Activated T-cell treated with anti-CD3 and anti-CD28 coated beads, Interleukin-2, amount 50 U/mL, for 24 hours (primary cell): ENCODE results near the gene CXCL16.

Experiments
- DNase-seq: peaks from one replicate; pipeline ENCODE4 v3.0.0-alpha.2; 2020
- H3K27ac Mint-ChIP-seq: 2 replicates; pipeline ENCODE4 v1.8.0; 2020; ENCODE audit warnings: mild to moderate bottlenecking, mixed read lengths
- H3K27me3 Mint-ChIP-seq: 2 replicates; pipeline ENCODE4 v1.8.0; 2020; ENCODE audit warnings: mixed read lengths
- H3K36me3 Mint-ChIP-seq: 2 replicates; pipeline ENCODE4 v1.8.0; 2020; ENCODE audit warnings: low read depth, mixed read lengths
- H3K4me1 Mint-ChIP-seq: 2 replicates; pipeline ENCODE4 v1.8.0; 2020; ENCODE audit warnings: low read depth, mixed read lengths
- H3K4me3 Mint-ChIP-seq: 2 replicates; pipeline ENCODE4 v1.8.0; 2020; ENCODE audit warnings: mild to moderate bottlenecking, moderate library complexity, mixed read lengths
- H3K9me3 Mint-ChIP-seq: 2 replicates; pipeline ENCODE4 v1.8.0; 2020; ENCODE audit warnings: mixed read lengths

The CXCL16 gene

DNA sequence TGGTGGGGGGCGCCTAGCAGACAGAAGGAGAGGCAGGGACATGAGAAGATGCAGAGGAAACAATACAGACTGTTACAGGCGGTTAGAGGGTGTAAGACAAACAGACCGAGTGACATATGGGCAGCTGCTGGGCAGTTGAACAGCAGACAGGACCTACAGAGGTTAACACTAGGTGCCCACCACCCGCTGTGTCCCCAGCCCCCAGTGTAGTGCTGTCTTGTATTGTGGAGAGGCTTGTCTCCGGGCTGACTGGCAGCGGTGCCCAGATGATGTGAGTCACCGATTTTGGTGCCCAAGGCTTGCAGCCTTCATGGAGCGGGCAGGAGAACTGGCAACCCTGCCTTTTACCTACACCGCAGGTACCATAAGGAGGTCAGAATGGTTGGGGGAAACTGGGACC is 2.4 kb upstream of the CXCL16 start:
- no peak for DNase-seq
- no peak overlapping the region for H3K27ac Mint-ChIP-seq
- no peaks in the 10 kb centered on the region for H3K9me3 Mint-ChIP-seq
- no peaks in the 10 kb centered on the region for H3K36me3 Mint-ChIP-seq
- H3K4me3 Mint-ChIP-seq, result no peak overlapping the region
- H3K4me1 Mint-ChIP-seq, result peaks cover 20% of the 10 kb centered on the region
- peaks cover 24% of the 10 kb centered on the region for H3K27me3 Mint-ChIP-seq

DNA sequence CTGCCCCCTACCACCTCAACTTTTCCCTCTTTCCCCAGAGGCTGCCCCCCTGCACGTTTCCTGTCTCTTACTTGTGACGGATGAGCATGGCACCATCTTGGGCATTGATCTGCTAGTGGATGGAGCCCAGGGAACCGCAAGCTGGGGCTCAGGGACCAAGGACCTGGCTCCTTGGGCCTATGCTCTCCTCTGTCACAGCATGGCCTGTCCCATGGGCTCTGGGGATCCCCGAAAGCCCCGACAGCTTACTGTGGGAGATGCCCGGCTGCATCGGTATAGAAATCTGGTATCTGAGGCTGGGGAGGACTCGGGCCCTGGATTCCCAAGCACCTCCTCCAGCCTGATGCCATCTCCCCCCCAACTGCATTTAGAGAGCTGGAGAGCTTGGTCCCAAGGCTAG is 1.8 kb upstream of the CXCL16 start:
- peaks cover 19% of the 10 kb centered on the region for H3K4me1 Mint-ChIP-seq
- peaks cover 24% of the 10 kb centered on the region for H3K27me3 Mint-ChIP-seq
- no peak for DNase-seq
- no peak overlapping the region for H3K4me3 Mint-ChIP-seq
- no peaks in the 10 kb centered on the region for H3K36me3 Mint-ChIP-seq
- no peaks in the 10 kb centered on the region for H3K9me3 Mint-ChIP-seq
- H3K27ac Mint-ChIP-seq, result no peak overlapping the region

DNA sequence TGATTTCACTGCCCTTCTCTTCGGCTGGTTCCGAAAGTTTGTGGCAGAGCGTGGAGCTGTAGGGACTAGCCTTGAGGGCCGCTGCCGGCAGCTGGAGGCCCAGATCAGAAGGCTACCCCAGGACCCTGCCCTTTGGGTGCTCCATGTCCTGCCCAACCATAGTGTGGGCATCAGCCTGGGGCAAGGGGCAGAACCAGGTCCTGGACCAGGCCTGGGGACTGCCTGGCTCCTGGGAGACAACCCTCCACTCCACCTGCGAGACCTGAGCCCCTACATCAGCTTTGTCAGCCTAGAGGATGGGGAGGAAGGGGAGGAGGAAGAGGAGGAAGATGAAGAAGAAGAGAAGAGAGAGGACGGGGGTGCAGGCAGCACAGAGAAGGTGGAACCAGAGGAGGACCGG is 856 bp upstream of the CXCL16 start:
- Mint-ChIP-seq H3K9me3 (no peaks in the 10 kb centered on the region), H3K27ac (peak overlapping the region; percentile 18), H3K4me1 (peaks cover 24% of the 10 kb centered on the region), H3K36me3 (no peaks in the 10 kb centered on the region), H3K4me3 (peak overlapping the region; percentile 58), H3K27me3 (peaks cover 24% of the 10 kb centered on the region)
- no peak for DNase-seq

DNA sequence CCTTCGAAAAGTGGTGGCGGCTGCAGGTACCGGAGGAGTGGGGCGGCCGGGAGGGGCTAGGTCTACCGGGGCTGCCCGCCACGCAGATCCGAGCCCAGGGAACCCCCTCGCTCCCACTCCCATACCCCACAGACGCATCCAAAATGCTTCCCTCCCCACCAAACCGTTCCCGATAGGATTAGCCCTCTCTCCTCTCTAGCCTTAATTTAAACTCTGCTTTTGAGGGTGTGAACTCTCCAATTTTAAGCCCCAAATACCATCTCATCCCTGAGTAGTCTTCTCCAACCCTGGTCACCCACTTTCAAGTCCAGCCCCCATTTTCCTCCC is 260 bp upstream of the CXCL16 start:
- Mint-ChIP-seq H3K4me3 (peak overlapping the region; percentile 58), H3K27ac (peak overlapping the region; percentile 18), H3K4me1 (peaks cover 24% of the 10 kb centered on the region), H3K9me3 (no peaks in the 10 kb centered on the region), H3K27me3 (peaks cover 24% of the 10 kb centered on the region), H3K36me3 (no peaks in the 10 kb centered on the region)
- no peak for DNase-seq

DNA sequence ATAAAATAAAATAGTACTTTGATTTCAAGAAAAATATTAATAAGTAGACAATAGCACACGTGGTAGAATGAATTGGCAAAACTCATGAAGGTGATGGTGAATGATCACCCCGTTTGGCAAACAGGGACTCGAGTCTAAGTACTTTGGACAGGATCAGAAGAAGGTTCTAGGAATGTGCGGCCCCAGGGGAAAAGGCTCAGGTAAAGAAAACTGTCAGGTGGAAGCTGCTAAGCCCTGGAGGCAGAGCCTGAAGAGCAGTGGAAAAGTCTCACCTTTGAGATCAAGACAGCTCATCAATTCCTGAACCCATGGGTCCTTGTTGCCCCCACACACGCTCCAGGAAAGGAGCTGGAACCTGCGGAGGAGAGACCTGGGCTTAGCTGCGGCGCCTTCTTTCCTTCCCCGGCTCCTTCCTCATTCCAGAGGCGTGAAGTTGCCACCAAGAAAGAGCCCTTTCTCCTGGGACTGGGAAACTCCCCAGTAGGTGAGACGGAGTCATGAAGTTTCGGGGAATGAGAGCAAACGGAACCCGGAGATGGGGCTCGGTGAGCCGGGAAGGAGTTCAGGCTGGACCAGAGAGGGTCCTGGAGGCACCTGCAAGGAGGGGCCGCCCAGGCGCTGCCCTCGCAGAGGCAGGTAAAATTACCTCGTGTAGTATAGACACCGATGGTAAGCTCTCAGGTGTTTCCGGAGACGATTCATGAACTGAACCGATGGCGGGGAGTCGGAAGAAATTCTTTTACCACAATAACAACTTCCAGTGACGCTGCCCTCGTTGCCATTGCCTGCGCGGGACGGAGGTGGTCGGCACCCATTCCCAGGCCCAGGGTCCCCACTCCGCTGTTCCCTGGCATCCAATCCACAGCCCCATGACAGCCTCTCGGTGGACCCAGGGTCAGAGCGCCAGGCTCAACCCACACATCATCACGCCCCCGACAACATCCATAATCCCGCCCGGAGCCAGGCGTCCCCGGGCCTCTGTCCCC is 1.3 kb downstream of the CXCL16 start:
- Mint-ChIP-seq H3K36me3 (no peaks in the 10 kb centered on the region), H3K27me3 (peaks cover 24% of the 10 kb centered on the region), H3K27ac (peak overlapping the region; percentile 61), H3K4me1 (peaks cover 26% of the 10 kb centered on the region), H3K4me3 (peak overlapping the region; percentile 73), H3K9me3 (no peaks in the 10 kb centered on the region)
- no peak for DNase-seq

DNA sequence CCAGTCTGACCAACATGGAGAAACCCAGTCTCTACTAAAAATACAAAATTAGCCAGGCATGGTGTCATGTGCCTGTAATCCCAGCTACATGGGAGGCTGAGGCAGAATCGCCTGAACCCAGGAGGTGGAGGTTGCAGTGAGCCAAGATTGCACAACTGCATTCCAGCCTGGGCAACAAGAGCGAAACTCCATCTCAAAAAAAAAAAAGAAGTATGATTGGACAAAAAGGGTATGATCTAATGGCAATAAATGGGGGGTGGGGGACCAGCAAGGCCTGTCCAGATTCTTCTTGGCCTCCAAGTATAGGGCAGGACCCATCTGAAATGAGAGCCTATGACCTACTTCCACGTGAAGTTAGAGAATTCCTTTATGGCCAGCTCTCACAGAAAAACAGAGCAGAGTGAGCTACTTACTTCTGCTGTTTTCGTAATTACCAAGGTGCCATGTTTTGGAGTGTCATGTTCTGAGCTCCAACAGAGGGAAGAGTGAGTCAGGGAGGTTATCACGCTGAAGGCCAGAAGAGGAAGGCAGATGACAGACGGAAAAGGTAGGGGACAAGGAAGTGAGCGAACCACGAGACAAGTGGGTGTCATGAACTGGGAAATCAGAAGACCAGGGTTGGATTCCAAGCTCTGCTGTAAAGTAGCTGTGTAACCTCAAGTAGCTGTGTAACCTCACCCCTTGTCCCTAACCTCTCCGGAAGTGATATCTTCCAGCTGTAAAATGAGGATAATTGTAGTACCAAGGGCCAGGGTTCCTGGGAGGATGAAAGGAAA is 3.7 kb downstream of the CXCL16 start:
- H3K27ac Mint-ChIP-seq, result no peak overlapping the region

DNA sequence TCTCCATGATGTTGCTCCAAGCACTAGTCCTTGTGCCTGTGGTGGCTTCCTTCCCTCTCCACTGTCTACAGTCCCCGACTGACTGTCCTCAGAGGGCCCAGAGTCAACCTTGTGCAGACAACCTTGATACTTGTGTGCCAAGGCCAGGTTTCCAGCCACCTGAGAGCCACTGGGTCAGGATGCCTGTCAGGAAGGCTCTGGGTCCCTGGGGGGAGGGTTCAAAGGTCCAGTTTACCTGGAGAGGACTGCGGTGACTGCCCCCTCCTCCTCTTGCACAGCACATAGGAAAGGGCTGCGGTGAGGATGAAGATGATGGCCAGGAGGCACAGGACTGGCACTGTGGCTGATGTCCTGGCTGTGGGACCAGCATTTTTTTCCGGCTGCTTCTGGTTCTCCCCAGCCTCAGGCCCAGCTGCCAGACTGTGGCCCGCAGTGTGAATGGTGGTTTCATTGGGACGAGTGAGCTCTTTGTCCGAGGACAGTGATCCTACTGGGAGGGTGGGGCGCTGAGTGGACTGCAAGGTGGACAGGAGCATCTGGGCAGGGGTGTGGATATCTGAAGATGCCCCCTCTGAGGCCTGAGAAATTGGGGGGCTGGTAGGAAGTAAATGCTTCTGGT is 4.8 kb downstream of the CXCL16 start:
- no peak overlapping the region for H3K4me3 Mint-ChIP-seq
- H3K4me1 Mint-ChIP-seq, result peaks cover 42% of the 10 kb centered on the region
- H3K9me3 Mint-ChIP-seq, result no peaks in the 10 kb centered on the region
- peaks cover 12% of the 10 kb centered on the region for H3K27me3 Mint-ChIP-seq
- H3K36me3 Mint-ChIP-seq, result peaks cover 13% of the 10 kb centered on the region
- no peak overlapping the region for H3K27ac Mint-ChIP-seq
- DNase-seq, result no peak

More for the DNA sequence above, 3.7 kb downstream of the CXCL16 start:
- Mint-ChIP-seq H3K36me3 (peaks cover 13% of the 10 kb centered on the region), H3K9me3 (no peaks in the 10 kb centered on the region), H3K4me3 (no peak overlapping the region), H3K4me1 (peaks cover 38% of the 10 kb centered on the region), H3K27me3 (peaks cover 21% of the 10 kb centered on the region)
- DNase-seq, result no peak

DNA sequence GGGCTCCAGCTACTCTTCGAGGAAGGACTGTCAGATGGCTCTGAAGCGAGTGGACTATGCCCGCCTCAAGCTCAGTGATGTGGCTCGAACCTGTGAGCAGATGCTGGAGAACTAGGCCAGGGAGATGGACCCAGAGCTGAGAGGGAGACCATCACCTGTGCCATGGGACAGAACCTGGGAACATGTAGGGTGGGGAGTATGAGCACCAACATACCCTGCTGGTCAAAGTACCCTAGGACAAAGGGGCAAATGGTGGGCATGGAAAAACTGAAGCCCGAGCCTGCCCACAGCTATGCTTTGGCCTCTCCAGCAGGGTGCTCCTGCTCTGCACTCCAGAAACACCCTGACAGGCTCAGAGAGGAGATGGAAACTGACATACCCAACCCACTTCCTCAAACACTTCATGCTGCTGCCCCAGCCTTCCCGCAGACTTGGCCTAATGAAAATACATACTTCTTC is 6.6 kb downstream of the CXCL16 start:
- H3K27ac Mint-ChIP-seq, result no peak overlapping the region

DNA sequence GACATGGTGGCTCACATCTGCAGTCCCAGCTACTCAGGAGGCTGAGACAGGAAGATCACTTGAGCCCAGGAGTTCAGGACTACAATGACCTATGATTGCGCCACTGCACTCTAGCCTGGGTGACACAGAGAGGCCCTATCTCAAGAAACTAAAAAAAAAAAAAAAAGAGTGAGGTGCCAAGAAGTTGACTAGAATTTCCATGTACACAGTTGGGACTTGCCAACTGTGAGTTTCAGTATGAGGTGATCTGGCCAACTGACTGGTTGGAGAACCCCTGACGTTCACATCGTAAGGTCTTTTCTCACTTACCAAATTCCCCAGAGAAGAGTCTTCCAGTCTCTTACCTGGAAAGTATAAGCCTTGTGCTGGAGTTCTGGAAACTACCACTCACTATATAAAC is 11.6 kb downstream of the CXCL16 start:
- H3K36me3 Mint-ChIP-seq, result peaks cover 11% of the 10 kb centered on the region
- H3K4me3 Mint-ChIP-seq, result no peak overlapping the region
- H3K27ac Mint-ChIP-seq, result peak overlapping the region; percentile 87
- no peaks in the 10 kb centered on the region for H3K9me3 Mint-ChIP-seq
- peaks cover 40% of the 10 kb centered on the region for H3K4me1 Mint-ChIP-seq
- no peak for DNase-seq
- no peaks in the 10 kb centered on the region for H3K27me3 Mint-ChIP-seq

More for the DNA sequence above, 6.6 kb downstream of the CXCL16 start:
- no peak overlapping the region for H3K4me3 Mint-ChIP-seq
- H3K36me3 Mint-ChIP-seq, result peaks cover 13% of the 10 kb centered on the region
- H3K4me1 Mint-ChIP-seq, result peaks cover 42% of the 10 kb centered on the region
- H3K27me3 Mint-ChIP-seq, result peaks cover 1% of the 10 kb centered on the region
- DNase-seq, result no peak
- no peaks in the 10 kb centered on the region for H3K9me3 Mint-ChIP-seq

DNA sequence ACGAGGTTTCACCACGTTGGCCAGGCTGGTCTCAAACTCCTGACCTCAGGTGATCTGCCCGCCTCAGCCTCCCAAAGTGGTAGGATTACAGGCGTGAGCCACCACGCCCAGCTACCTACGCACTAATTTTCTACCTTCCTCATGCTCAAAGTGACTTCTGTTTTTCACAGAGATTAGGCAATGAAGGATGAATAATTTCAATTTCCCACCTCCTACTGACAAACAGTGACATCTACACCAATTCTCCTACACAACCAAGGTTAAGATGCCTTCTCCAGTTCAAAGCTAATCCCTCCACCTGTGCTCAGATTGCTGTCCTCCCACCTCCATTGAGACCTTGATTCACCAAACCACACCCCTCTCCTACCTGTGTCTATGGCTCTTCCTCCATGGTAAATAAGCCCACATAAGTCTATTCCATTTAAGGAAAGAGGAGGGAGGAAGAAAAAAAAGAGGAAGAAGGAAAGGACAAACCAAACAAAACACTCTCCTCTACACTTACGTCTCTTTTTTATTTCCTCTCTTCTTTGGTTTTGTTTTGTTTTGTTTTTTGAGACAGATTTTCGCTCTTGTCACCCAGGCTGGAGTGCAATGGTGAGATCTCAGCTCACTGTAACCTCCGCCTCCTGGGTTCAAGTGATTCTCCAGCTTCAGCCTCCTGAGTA is 13.9 kb downstream of the CXCL16 start:
- no peak overlapping the region for H3K27ac Mint-ChIP-seq
- no peak overlapping the region for H3K4me3 Mint-ChIP-seq
- no peak for DNase-seq
- H3K4me1 Mint-ChIP-seq, result peaks cover 31% of the 10 kb centered on the region
- no peaks in the 10 kb centered on the region for H3K27me3 Mint-ChIP-seq
- H3K36me3 Mint-ChIP-seq, result peaks cover 13% of the 10 kb centered on the region
- no peaks in the 10 kb centered on the region for H3K9me3 Mint-ChIP-seq

DNA sequence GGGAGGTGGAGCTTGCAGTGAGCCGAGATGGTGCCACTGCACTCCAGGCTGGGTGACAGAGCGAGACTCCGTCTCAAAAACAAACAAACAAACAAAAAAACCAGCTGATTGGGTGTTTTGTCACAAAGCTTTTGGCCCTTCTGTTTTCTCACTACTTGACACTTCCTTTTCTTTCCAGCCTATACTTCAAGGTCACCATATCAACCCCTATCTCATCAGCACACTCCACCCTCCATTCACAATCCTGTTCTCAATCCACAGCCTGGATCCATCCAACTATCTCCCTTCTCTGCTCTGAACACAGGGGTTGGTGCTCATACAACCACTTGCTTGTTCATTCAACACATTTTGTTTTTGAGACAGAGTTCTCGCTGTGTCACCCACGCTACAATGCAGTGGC is 15.1 kb downstream of the CXCL16 start:
- H3K9me3 Mint-ChIP-seq, result no peaks in the 10 kb centered on the region
- no peak overlapping the region for H3K27ac Mint-ChIP-seq
- DNase-seq, result no peak
- H3K27me3 Mint-ChIP-seq, result no peaks in the 10 kb centered on the region
- H3K4me3 Mint-ChIP-seq, result no peak overlapping the region
- H3K4me1 Mint-ChIP-seq, result peaks cover 25% of the 10 kb centered on the region
- H3K36me3 Mint-ChIP-seq, result peaks cover 24% of the 10 kb centered on the region

DNA sequence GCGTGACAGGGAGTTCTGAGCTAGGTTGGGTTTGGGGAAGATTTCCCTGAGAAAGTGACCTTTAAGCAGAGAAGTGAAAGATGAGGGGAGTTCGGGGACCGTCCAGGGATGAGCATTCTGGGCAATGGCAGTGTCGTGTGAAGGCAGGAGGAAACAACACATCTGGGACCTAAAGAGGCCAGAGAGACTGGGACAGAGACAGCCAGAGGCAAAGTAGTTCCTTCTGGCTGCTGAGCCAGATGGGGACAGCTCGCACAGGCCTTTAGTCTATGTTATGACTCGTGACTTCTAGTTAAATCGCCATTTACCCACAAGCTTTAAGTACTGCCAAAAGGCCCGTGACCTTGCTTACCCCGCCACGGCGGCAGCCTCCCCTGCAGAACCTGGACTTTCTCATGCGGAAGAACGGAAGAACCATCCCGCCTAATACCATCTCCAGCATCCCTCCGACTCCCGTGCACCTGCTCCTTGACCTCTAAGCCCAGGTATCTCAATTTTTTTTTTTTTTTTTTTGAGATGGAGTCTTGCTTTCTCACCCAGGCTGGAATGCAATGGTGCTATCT is 17.0 kb downstream of the CXCL16 start:
- no peak for DNase-seq
- no peaks in the 10 kb centered on the region for H3K9me3 Mint-ChIP-seq
- H3K36me3 Mint-ChIP-seq, result peaks cover 43% of the 10 kb centered on the region
- no peaks in the 10 kb centered on the region for H3K27me3 Mint-ChIP-seq
- H3K4me3 Mint-ChIP-seq, result no peak overlapping the region
- H3K27ac Mint-ChIP-seq, result no peak overlapping the region
- peaks cover 11% of the 10 kb centered on the region for H3K4me1 Mint-ChIP-seq

DNA sequence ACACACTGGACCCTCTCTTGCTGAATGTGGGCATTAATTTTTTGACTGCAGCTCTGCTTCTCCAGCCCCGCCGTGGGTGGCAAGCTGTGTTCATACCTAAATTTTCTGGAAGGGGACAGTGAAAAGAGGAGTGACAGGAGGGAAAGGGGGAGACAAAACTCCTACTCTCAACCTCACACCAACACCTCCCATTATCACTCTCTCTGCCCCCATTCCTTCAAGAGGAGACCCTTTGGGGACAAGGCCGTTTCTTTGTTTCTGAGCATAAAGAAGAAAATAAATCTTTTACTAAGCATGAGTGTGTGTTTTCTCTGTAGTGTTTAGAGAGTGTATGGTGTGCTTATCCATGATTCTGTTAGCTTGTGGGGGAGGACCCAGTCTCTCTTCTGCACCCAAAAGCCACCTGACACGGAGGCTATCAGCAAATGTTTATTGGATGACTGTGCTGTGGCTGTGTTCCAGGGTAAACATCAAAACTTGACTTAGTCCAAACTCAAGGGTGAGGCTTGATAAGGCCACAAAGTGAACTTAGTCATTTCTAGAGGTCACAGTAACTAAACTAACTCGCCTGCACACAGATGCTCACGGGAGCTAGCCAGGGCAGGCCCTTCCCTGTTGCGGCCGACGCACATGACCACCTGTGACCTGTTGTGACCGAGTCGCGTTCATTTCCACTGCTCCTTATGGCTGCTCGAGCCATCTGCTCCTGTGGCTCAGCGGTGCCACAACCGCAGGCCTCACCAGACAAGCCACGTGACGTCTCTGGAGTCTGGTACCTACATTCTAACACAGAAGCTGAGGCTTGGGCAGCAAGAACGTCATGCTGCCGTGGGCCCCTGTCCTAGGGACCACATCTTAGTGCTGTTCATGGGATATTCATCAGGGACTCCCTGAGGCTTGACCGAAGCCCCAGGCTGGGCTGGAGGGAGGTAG is 18.3 kb downstream of the CXCL16 start:
- no peak for DNase-seq
- peaks cover 56% of the 10 kb centered on the region for H3K36me3 Mint-ChIP-seq
- peaks cover 7% of the 10 kb centered on the region for H3K4me1 Mint-ChIP-seq
- H3K4me3 Mint-ChIP-seq, result no peak overlapping the region
- no peaks in the 10 kb centered on the region for H3K9me3 Mint-ChIP-seq
- H3K27me3 Mint-ChIP-seq, result no peaks in the 10 kb centered on the region
- peak overlapping the region; percentile 52 for H3K27ac Mint-ChIP-seq
